ENCODE results near the gene KIF24.

The KIF24 gene

DNA sequence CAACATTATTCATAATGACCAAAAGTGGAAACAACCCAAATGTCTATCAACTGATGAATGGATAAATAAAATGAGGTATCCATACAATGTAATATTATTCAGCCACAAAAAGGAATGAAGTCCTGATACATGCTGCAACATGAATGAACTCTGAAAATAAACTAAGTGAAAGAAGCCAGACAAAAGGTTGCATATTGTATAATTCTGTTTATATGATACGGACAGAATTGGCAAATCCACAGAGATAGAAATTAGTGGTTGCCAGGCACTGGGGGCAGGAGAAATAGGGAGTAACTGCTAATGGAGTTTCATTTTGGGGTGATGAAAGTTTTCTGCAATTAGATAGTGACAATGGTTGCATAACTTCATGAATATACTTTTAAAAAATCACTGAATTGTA lies 47.0 kb downstream of the KIF24 start:
- CTCF ChIA-PET, result interaction anchor here (1.5 kb wide), 1 partner anchor 12 kb away, joined by 3 read pairs; no protein-coding TSS in a partner anchor
- no peak for DNase-seq (ENCODE audit: extremely low spot score)
- TF ChIP-seq, protein P1, sequence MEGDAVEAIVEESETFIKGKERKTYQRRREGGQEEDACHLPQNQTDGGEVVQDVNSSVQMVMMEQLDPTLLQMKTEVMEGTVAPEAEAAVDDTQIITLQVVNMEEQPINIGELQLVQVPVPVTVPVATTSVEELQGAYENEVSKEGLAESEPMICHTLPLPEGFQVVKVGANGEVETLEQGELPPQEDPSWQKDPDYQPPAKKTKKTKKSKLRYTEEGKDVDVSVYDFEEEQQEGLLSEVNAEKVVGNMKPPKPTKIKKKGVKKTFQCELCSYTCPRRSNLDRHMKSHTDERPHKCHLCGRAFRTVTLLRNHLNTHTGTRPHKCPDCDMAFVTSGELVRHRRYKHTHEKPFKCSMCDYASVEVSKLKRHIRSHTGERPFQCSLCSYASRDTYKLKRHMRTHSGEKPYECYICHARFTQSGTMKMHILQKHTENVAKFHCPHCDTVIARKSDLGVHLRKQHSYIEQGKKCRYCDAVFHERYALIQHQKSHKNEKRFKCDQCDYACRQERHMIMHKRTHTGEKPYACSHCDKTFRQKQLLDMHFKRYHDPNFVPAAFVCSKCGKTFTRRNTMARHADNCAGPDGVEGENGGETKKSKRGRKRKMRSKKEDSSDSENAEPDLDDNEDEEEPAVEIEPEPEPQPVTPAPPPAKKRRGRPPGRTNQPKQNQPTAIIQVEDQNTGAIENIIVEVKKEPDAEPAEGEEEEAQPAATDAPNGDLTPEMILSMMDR (IDR thresholded peaks at IDR 0.05; ENCODE audit: control extremely low read depth, extremely low read depth, low read depth, missing control alignments), result no peak
- POLR2A ChIA-PET, result no interaction called here

DNA sequence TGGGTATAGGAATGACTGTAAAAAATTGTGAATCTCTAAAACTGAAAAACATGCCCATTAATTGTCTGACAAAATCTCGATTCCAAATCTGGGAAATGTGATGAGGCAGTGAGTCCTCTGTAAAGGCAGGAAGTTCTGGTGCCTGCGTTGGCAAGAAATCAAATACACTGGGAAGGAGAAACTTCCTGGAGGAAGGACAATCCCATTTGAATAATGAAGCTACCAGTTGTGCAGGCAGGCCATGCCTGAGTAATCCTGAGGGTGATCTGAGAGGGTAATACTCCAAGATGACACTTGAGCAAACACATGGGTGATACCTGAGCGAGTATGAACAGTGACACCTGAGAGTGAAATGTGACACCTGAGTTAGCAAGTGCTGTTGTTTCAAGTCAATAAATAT lies 49.7 kb downstream of the KIF24 start:
- POLR2A ChIA-PET, result no interaction called here
- TF ChIP-seq, protein P1 (IDR thresholded peaks at IDR 0.05; ENCODE audit: control extremely low read depth, extremely low read depth, low read depth, missing control alignments), result no peak

More for the DNA sequence above, 49.7 kb downstream of the KIF24 start:
- DNase-seq (ENCODE audit: extremely low spot score), result no peak
- CTCF ChIA-PET, result no interaction called here
